ENCODE data around the gene ABCB9. TPM values are rescaled to one million over a fixed set of nuclear protein-coding genes. Genes with fewer than 3 reads are reported as not detected.

ABCB9 gene
- total and polyA plus RNA-seq, 2 experiments from 2014 or later, result 3.9 to 5.5 TPM

- H3K79me2 ChIP-seq, result peaks cover 93% of the 10 kb centered on the region
- H3K36me3 ChIP-seq (replicated peaks; ENCODE audit: insufficient read depth, low read depth), result no peaks in the 10 kb centered on the region
- H3K27me3 ChIP-seq, result no peaks in the 10 kb centered on the region
- H4K20me1 ChIP-seq (ENCODE audit: insufficient read depth, poor library complexity, severe bottlenecking), result peaks cover 30% of the 10 kb centered on the region
- H3K9me3 ChIP-seq (ENCODE audit: low read depth), result no peaks in the 10 kb centered on the region
- H3K4me3 ChIP-seq, result no peak overlapping the region
- peaks cover 63% of the 10 kb centered on the region for H3K4me1 ChIP-seq (ENCODE audit: insufficient read depth)
- H3K27ac ChIP-seq, result peak overlapping the region; percentile 86
- DNase-seq (ENCODE audit: low spot score), result no peak
- WGBS (ENCODE audit: low lambda C conversion rate, missing lambda C conversion rate), result 77% methylated on average over 5 of the region's 5 CpGs
- H2AFZ ChIP-seq, result no peak overlapping the region
- no peaks in the 10 kb centered on the region for H3K9me2 ChIP-seq (replicated peaks; ENCODE audit: insufficient read depth)
- H3K4me2 ChIP-seq, result peak overlapping the region; percentile 62
- no peak for TF ChIP-seq CTCF (IDR thresholded peaks at IDR 0.05; ENCODE audit: poor library complexity)
- TF ChIP-seq EZH2phosphoT487 (IDR thresholded peaks at IDR 0.05; ENCODE audit: low read depth, severe bottlenecking, unreplicated experiment), result no peak
- TF ChIP-seq EZH2 (IDR thresholded peaks at IDR 0.05; ENCODE audit: borderline replicate concordance), result no peak
These were observed 78.4 kb downstream of the ABCB9 start for GRCh38 chr12:122887819-122888212.

GRCh38 chr12:122886851-122887818 lies 79.1 kb downstream of the ABCB9 start:
- Histone ChIP-seq H3K9me2 (replicated peaks; ENCODE audit: insufficient read depth) (no peaks in the 10 kb centered on the region), H3K4me3 (no peak overlapping the region), H3K9me3 (ENCODE audit: low read depth) (no peaks in the 10 kb centered on the region), H3K4me2 (peak overlapping the region; percentile 62), H3K36me3 (replicated peaks; ENCODE audit: insufficient read depth, low read depth) (no peaks in the 10 kb centered on the region), H3K79me2 (peaks cover 93% of the 10 kb centered on the region), H4K20me1 (ENCODE audit: insufficient read depth, poor library complexity, severe bottlenecking) (peaks cover 28% of the 10 kb centered on the region), H2AFZ (no peak overlapping the region), H3K4me1 (ENCODE audit: insufficient read depth) (peaks cover 58% of the 10 kb centered on the region), H3K27ac (peak overlapping the region; percentile 86), H3K27me3 (no peaks in the 10 kb centered on the region)
- TF ChIP-seq EZH2phosphoT487 (IDR thresholded peaks at IDR 0.05; ENCODE audit: low read depth, severe bottlenecking, unreplicated experiment) (no peak), EZH2 (IDR thresholded peaks at IDR 0.05; ENCODE audit: borderline replicate concordance) (no peak), CTCF (IDR thresholded peaks at IDR 0.05; ENCODE audit: poor library complexity) (no peak)
- 44% methylated on average over 10 of the region's 10 CpGs for whole genome bisulfite sequencing (ENCODE audit: low lambda C conversion rate, missing lambda C conversion rate)
- DNase-seq (ENCODE audit: low spot score), result peak; percentile 67

- Histone ChIP-seq H3K27me3 (no peaks in the 10 kb centered on the region), H3K4me1 (ENCODE audit: insufficient read depth) (peaks cover 52% of the 10 kb centered on the region), H3K4me3 (no peak overlapping the region), H2AFZ (no peak overlapping the region), H3K9me3 (ENCODE audit: low read depth) (no peaks in the 10 kb centered on the region), H3K4me2 (no peak overlapping the region), H4K20me1 (ENCODE audit: insufficient read depth, poor library complexity, severe bottlenecking) (peaks cover 38% of the 10 kb centered on the region), H3K36me3 (replicated peaks; ENCODE audit: insufficient read depth, low read depth) (no peaks in the 10 kb centered on the region), H3K27ac (peak overlapping the region; percentile 86), H3K9me2 (replicated peaks; ENCODE audit: insufficient read depth) (no peaks in the 10 kb centered on the region), H3K79me2 (peaks cover 93% of the 10 kb centered on the region)
- TF ChIP-seq EZH2 (IDR thresholded peaks at IDR 0.05; ENCODE audit: borderline replicate concordance), result no peak
- TF ChIP-seq EZH2phosphoT487 (IDR thresholded peaks at IDR 0.05; ENCODE audit: low read depth, severe bottlenecking, unreplicated experiment), result no peak
- no peak for TF ChIP-seq CTCF (IDR thresholded peaks at IDR 0.05; ENCODE audit: poor library complexity)
- DNase-seq (ENCODE audit: low spot score), result no peak
- WGBS (ENCODE audit: low lambda C conversion rate, missing lambda C conversion rate), result 93% methylated on average over 8 of the region's 8 CpGs
These were observed 80.1 kb downstream of the ABCB9 start for GRCh38 chr12:122886161-122886560.
